Measurements from ENCODE around the gene PTPRA.

GRCh38 chr20:3067139-3068014 lies 194.1 kb downstream of the PTPRA start:
- TF ChIP-seq, protein P1, sequence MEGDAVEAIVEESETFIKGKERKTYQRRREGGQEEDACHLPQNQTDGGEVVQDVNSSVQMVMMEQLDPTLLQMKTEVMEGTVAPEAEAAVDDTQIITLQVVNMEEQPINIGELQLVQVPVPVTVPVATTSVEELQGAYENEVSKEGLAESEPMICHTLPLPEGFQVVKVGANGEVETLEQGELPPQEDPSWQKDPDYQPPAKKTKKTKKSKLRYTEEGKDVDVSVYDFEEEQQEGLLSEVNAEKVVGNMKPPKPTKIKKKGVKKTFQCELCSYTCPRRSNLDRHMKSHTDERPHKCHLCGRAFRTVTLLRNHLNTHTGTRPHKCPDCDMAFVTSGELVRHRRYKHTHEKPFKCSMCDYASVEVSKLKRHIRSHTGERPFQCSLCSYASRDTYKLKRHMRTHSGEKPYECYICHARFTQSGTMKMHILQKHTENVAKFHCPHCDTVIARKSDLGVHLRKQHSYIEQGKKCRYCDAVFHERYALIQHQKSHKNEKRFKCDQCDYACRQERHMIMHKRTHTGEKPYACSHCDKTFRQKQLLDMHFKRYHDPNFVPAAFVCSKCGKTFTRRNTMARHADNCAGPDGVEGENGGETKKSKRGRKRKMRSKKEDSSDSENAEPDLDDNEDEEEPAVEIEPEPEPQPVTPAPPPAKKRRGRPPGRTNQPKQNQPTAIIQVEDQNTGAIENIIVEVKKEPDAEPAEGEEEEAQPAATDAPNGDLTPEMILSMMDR (conservative IDR thresholded peaks at IDR 0.05; ENCODE audit: low read length) = no peak
- TF ChIP-seq EZH2phosphoT487 (IDR thresholded peaks at IDR 0.05; ENCODE audit: borderline replicate concordance, low read depth, low read length) = no peak
